RPMI7951 (cell line): ENCODE data around the gene BAHD1. TPM values are rescaled to one million over a fixed set of nuclear protein-coding genes. Genes with fewer than 3 reads are reported as not detected.

Source experiments
- DNase-seq: peaks from one replicate; pipeline ENCODE4 v3.0.0-alpha.2; 2012; ENCODE audit warnings: low read depth
- total RNA-seq: library from RNA; depleted of rRNA; stranded (reverse); fragments of >200 nt; shearing (Covaris generic); gene quantifications from 2 replicates; pipeline ENCODE4 v1.2.3, GENCODE V29; 2014; rRNA removed

The BAHD1 gene
- total RNA-seq, 1 experiment from 2014 or later = 7.6 TPM

DNA sequence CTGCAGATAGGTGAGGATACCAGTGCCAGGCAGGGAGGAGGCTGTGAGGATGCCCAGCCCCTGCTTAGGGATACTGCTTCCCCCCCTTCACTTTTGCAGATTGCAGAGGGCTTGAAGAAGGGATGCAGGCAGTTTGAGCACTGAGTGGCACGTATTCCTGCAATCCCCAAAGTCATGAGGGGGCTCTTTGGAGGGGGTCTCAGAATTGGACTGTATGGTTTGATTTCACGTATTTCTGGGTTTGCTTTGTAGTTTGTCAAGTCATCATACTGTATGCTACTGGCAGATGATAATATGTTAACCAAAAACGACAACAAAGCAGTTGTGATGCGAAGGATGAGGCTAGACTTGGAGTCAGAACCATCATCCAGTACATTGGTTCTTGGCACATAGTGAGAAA lies 58.1 kb downstream of the BAHD1 start:
- no peak for DNase-seq

DNA sequence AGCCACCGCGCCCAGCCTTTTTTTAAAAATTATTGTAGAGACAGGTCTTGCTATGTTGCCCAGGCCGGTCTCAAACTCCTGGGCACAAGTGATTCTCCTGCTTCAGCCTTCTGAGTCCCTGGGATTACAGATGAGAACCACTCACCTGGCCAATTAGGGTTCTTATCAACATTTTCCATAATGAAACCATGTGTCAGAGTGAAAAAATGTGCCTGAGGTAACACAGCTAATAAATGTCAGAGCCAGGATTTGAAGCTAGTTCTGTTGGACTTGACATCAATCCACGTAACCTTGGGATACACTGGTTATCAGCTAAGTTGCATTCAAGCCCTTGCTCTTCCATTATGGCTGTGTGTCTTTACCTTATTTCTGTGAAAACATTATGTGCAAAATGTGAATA lies 59.2 kb downstream of the BAHD1 start:
- DNase-seq = no peak

DNA sequence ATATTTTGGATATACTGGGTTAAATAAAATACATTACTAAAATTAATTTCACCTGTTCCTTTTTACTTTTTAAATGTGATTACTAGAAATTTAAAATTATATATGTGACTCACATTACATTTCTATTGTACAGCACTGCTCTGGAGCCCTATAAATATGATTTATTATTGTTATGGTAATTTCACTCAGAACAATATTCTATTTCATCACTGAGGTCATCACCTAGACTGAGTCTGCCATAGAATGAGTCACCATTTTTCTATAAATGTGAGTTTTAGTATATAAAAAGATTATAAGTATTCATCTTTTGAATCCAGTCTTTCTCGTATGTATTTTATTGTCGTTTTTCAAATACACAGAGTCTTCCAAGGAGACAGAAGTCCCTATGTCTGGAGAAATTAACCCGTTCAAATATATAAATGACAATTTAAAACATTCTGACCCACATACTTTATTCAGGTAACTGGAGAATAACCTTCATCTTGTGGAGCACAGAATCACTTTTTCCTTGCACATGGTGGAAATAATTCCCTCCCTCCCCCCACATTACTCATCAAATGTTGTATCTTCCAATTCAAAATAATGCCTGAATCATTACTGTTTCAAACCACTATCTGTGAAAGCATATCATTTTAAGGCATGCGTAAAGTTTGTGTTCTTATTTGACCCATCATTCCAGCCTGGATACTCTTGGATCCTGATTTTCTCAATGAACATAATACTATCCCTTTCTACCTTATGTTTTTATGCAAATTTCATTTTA lies 60.0 kb downstream of the BAHD1 start:
- peak; percentile 36 for DNase-seq

DNA sequence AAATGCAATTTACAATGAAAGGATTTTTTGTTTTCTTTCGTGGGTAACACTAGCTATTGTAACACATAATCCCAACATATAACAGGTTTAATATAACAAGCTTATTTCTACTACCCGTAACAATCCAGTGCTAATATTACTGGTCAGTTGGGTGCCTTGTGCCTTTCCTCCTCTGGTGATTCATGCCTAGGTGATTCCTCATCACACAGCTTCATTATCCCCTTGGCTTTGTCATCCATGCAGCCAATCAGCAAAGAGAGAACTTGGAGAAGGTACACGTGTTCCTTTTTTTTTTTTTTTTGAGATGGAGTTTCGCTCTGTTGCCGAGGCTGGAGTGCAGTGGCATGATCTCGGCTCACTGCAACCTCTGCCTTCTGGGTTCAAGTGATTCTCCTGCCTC lies 60.7 kb downstream of the BAHD1 start:
- DNase-seq = peak; percentile 22

DNA sequence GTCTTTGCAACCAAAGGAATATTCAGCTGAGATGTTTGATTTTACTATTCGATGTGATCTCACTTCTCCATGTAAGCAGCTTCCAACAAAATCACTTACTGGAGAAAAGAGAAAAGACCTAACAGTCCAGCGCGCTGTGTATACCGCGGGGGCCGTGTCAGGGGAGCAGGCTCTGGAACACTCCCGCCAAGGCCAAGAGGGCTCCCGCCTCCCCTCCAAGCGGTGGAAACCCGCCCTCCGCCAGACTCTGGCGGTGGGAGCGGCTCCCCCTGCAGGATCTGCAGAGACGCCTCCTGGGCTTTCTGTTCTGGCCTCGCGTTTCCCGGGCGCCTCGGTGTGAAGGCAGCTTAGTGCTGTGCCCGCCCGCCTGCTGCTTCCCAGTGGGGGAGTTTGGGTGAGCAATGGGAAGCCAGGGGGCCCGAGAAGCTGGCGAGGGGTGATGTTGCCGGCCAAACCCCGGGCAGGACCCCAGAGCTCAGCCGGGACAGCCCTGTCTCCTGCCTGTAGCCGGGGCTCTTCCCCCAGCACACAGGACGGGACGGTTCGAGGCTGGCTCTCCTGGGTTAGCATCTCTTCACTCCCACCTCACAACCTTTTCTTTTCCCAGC lies 66.3 kb downstream of the BAHD1 start:
- peak; percentile 82 for DNase-seq

DNA sequence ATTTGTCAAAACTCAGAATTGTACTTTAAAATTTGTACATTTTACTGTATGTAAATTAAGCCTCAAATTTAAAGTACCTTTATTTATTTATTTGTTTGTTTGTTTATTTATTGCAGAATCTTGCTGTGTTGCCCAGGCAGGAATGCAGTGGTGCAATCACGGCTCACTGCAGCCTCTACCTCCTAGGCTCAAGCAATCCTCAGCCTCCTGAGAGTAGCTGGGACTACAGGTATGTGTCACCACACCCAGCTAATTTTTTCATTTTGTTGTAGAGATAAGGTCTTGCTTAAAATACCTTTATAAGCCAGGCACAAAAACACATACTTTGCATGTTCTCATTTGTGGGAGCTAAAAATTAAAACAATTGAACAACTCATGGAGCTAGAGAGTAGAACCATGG lies 67.5 kb downstream of the BAHD1 start:
- DNase-seq = no peak

DNA sequence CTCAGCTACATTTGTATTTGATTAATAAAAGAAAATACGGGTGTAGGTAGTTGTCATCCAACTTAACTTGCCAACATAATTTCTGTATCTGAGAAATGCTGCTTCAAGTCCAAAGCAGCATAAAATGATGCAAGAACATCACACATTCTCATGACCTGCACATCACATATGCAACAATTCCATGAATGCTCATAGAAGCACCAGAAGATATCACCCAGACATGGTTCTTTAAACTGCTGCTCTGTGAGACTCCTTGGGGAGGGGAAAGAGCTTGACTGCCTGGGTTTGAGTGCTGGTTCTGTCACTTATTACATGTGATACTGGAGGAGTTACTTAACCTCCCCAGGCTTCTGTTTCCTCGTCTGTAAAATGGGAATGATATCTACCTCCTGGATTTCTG lies 69.4 kb downstream of the BAHD1 start:
- no peak for DNase-seq

DNA sequence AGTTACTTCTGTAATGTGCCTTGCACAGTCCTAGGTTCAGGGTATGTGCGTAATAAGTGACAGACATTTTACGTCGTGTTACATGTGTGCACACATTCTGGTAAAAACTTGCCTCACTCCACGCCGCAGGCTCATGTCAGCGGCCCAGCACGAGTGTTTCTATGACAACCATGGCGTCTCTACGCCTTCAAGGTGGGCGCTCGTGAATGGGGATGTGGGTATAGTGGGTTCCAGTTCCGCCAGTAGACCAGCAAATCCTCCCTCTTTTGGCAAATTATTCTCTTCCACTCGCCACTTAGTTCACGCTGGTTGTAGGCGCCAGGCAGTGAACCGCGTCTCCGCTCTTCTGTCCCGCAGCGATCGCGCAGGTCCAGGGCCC lies 70.3 kb downstream of the BAHD1 start:
- no peak for DNase-seq

DNA sequence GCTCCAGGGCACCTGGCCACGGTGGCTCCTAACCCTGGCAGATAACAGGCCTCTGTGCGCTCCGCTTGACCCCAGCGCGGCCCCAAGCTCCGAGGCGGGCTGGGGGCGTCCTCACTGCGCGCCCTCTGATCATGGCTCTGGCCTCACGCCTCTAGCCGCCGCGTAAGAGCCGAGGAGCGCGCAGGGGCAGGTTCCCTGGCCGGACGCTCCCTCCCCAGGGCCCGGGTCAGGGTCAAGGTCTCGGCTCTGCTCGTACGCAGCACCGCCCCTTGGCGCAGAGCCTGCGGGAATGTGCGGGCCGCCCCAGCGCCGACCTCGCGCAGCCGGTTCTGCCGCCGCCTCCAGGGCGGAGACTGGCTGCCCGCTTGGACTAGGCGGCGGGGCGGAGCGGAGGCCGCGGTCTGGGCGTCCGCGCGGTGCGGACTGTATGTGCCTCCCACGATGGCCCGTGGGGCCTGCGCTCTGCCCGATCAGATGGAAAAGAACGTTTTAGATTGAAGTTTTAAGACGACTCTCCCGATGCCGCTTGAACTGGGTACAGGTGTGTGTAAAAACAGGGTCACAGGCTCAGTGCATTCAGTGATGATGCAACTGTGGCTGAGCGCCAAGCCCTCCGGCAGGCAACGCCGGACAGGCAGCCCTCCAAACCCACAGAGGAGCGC lies 70.8 kb downstream of the BAHD1 start:
- peak; percentile 61 for DNase-seq

DNA sequence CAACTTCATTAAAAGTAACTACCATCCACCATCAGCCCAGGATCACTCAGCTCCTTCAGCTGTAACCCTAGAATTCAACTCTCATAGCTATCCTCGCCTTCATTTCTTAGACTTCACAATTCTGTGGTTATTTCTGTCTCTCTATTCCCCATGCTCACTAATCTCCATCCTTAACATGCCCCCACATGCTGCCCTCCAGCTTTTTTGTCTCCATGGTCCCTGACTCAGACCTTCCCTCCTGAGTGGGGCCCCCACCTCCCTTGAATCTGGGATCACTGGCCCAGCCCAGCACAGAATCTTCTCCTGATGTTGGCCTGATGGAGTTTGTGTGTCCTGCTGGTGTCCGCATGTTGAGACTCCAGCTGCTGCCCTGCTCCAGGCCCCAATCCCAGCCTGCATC lies 71.7 kb downstream of the BAHD1 start:
- DNase-seq = no peak

DNA sequence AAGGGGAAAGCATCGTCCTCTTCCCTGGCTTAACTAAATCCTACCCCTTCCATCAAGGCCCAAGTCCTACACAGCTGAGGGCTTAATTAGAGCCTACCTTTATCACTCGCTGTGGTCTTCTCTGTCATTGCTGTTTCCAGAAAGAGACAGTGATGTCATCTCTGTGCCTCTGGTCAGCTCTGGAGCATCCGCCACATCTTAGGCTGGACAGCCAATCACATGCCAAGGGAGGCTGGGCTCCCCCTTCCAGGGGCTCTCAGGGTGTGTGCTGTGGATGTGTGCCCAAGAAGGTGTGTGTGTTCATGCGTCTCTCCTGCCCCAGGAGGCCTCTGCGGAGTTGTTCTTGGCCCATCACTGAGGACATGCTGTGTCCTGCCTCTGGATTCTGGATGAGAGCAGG lies 72.9 kb downstream of the BAHD1 start:
- DNase-seq = no peak

DNA sequence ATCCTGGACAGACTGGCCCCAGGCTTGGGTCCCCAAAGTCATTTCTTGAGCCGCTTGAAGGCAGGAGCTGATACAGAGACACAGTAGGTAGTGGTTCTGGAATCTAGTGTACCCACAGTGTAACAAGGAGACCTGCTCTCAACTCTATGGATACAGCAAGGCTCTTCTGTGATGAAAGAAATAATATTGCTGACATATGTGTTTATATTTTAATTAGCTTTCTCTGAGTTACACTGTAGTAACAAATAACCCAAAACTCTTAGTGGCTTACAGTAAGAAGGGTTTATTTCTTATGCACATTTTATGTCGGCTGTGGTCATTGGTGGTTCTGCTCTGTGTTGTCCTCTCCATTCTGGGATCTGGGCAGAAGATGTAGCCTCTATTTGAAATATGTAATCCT lies 75.6 kb downstream of the BAHD1 start:
- no peak for DNase-seq

Other genes with a start within 250 kb of the BAHD1 start
- gene PAK6, start 201.9 kb upstream of the BAHD1 start, total RNA-seq = 7.9 and 9.5 TPM in 2 replicates
- gene ANKRD63, start 157.9 kb upstream of the BAHD1 start, total RNA-seq = not detected in 2 replicates
- 1.4 and 1.6 TPM in 2 replicates for gene PLCB2, start 133.0 kb upstream of the BAHD1 start, total RNA-seq
- 23.0 and 25.6 TPM in 2 replicates for gene INAFM2, start 117.3 kb upstream of the BAHD1 start, total RNA-seq
- 8.1 and 8.5 TPM in 2 replicates for gene CCDC9B, start 100.0 kb upstream of the BAHD1 start, total RNA-seq
- not detected in 2 replicates for gene PHGR1, start 89.9 kb upstream of the BAHD1 start, total RNA-seq
- 0.24 and 0.59 TPM in 2 replicates for gene DISP2, start 82.7 kb upstream of the BAHD1 start, total RNA-seq
- 186 and 201 TPM in 2 replicates for gene KNSTRN, start 58.2 kb upstream of the BAHD1 start, total RNA-seq
- gene IVD, start 35.2 kb upstream of the BAHD1 start, total RNA-seq = 21.0 and 24.5 TPM in 2 replicates
- gene CHST14, start 30.0 kb downstream of the BAHD1 start, total RNA-seq = 27.1 and 29.3 TPM in 2 replicates
- gene CCDC32, start 124.1 kb downstream of the BAHD1 start, total RNA-seq = 24.8 and 53.7 TPM in 2 replicates
- 12.2 and 13.2 TPM in 2 replicates for gene RPUSD2, start 128.3 kb downstream of the BAHD1 start, total RNA-seq
- gene KNL1, start 153.3 kb downstream of the BAHD1 start, total RNA-seq = 69.5 and 90.1 TPM in 2 replicates